OCI-LY7 (cell line): ENCODE data around the gene LRRC26. TPM values are rescaled to one million over a fixed set of nuclear protein-coding genes. Genes with fewer than 3 reads are reported as not detected.

Experiments used
- BruUV-seq: library from RNA; stranded (reverse); fragments of 400-500 nt; replicated peaks from 2 replicates; lab custom pipeline; 2021; lab: Mats Ljungman, UMichigan
- CTCF ChIA-PET: fragments of 300-600 bp; sonication (Branson Sonifier 250); formaldehyde crosslinking; loops from one replicate; lab custom pipeline; 2022; ENCODE audit warnings: antibody characterized with exemption; ENCODE audit not compliant: unreplicated experiment; lab: Charles Lee
- POLR2A ChIA-PET: fragments of 300-600 bp; sonication (Branson Sonifier 250); formaldehyde crosslinking; loops from one replicate; lab custom pipeline; 2022; ENCODE audit warnings: antibody characterized with exemption; lab: Charles Lee
- DNase-seq: peaks from one replicate; pipeline ENCODE4 v3.0.0-alpha.2; 2015; ENCODE audit warnings: low spot score
- H2AFZ ChIP-seq: fragments of 200-600 bp; sonication (generic), shearing (Covaris generic); 2 replicates; pipeline ENCODE4 v1.6.1; 2014; ENCODE audit warnings: mild to moderate bottlenecking, antibody characterized with exemption, low read length, moderate library complexity
- H3K27ac ChIP-seq: fragments of 200-600 bp; sonication (generic); 2 replicates; pipeline ENCODE4 v1.5.1; 2014; ENCODE audit warnings: mixed run types, low read depth, mild to moderate bottlenecking, moderate library complexity, low read length, inconsistent platforms; ENCODE audit not compliant: poor library complexity, severe bottlenecking
- H3K36me3 ChIP-seq: fragments of 200-600 bp; sonication (generic); 2 replicates; pipeline ENCODE4 v1.6.1; 2014; ENCODE audit warnings: mild to moderate bottlenecking, antibody characterized with exemption, low read length, moderate library complexity, mixed read lengths; ENCODE audit not compliant: insufficient read depth
- H3K4me1 ChIP-seq: fragments of 200-600 bp; sonication (generic); 2 replicates; pipeline ENCODE4 v1.5.1; 2014; ENCODE audit warnings: mild to moderate bottlenecking, low read length; ENCODE audit not compliant: insufficient read depth, poor library complexity, severe bottlenecking
- H3K4me2 ChIP-seq: fragments of 200-600 bp; sonication (generic); 2 replicates; pipeline ENCODE4 v1.6.1; 2014; ENCODE audit warnings: mild to moderate bottlenecking, low read length
- H3K4me3 ChIP-seq: fragments of 200-600 bp; sonication (generic); 2 replicates; pipeline ENCODE4 v1.5.1; 2014; ENCODE audit warnings: mild to moderate bottlenecking, low read depth, low read length; ENCODE audit not compliant: poor library complexity, severe bottlenecking
- H3K79me2 ChIP-seq: fragments of 200-600 bp; sonication (generic); 2 replicates; pipeline ENCODE4 v1.6.1; 2016; ENCODE audit warnings: low read depth, mild to moderate bottlenecking, low read length, moderate library complexity, mixed read lengths; ENCODE audit not compliant: insufficient read depth
- H3K9me2 ChIP-seq: fragments of 200-600 bp; sonication (generic); 2 replicates; pipeline ENCODE4 v1.6.1; 2016; ENCODE audit warnings: mild to moderate bottlenecking, low read length, mixed read lengths; ENCODE audit not compliant: insufficient read depth
- H3K9me3 ChIP-seq: fragments of 200-600 bp; sonication (generic); 2 replicates; pipeline ENCODE4 v1.6.1; 2014; ENCODE audit warnings: mild to moderate bottlenecking, mixed run types, low read length, mixed read lengths
- H4K20me1 ChIP-seq: fragments of 200-600 bp; sonication (generic); 2 replicates; pipeline ENCODE4 v1.6.1; 2014; ENCODE audit warnings: mild to moderate bottlenecking, antibody characterized with exemption, low read length, moderate library complexity, mixed read lengths; ENCODE audit not compliant: insufficient read depth
- EZH2phosphoT487 ChIP-seq: fragments of 200-600 bp; sonication (generic); IDR thresholded peaks from 2 replicates; pipeline ENCODE4 v1.6.1; 2018; ENCODE audit warnings: low read depth, borderline replicate concordance, mild to moderate bottlenecking, mixed run types, antibody characterized with exemption, low read length, moderate library complexity, mixed read lengths
- intact Hi-C: fragments of 100-400 bp; cut with micrococcal nuclease; formaldehyde crosslinking; loops from one replicate; pipeline ENCODE4 v1.10.0; 2022; ENCODE audit not compliant: unreplicated experiment
- total RNA-seq, 2 experiments: library from RNA; depleted of rRNA in 1 of 2; stranded (reverse); fragments of >200 nt in 1 of 2; shearing (Covaris generic) in 1 of 2; gene quantifications; 2 replicates each; pipeline ENCODE4 v1.2.3, GENCODE V29; 2014 to 2022
- TF ChIP-seq, protein P1 (sequence below): fragments of 200-600 bp; sonication (generic); conservative IDR thresholded peaks from 2 replicates; pipeline ENCODE4 v1.5.1; 2014; ENCODE audit warnings: mild to moderate bottlenecking, antibody characterized with exemption, low read length, moderate library complexity, mixed read lengths

The LRRC26 gene
- total RNA-seq, 2 experiments from 2014 or later = not detected

DNA sequence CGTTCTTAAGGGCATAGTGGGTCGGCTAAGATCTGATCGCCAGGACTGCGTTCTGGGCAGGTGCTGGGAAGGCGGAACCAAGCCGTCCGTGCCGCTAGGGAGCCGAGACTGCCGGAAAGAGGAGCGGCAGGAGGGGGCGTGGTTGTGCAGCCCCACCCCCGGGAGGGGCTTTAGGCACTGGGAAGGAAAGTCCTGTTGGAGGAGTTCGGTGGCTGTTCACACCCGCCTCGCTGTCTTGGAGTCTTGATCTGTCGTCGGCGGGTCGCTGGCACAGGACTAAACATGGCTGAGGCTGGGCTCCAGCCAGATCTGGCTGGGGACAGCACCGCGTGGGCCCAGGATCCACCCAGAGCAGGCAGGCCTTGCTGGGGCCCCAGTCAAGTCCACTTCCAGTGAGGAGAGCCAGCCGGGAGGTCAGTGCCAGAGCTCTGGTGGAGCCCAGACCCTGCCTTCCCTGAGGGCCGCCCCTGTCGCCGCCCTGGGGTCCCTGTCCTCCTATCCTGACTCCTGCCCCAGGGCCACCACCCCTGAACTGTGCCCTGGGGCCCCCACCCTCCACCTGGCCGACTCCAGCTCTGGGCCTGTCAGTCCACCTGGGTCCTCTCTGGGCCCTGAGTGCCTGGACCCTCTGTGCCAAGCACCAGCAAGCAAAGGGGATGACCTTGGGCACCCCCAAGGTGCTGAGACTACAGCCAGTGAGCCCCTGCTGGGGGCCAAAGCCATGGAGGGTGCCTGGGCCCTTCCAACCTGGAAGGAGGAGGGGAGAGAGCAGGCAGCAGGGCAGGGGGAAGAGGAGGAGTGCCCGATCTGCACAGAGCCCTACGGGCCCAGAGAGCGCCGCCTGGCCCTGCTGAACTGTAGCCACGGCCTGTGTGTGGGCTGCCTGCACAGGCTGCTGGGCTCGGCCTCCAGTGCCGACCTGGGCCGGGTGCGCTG, 47.7 kb upstream of the LRRC26 start:
- ChIA-PET POLR2A (no interaction called here), CTCF (no interaction called here)
- TF ChIP-seq, protein P1, sequence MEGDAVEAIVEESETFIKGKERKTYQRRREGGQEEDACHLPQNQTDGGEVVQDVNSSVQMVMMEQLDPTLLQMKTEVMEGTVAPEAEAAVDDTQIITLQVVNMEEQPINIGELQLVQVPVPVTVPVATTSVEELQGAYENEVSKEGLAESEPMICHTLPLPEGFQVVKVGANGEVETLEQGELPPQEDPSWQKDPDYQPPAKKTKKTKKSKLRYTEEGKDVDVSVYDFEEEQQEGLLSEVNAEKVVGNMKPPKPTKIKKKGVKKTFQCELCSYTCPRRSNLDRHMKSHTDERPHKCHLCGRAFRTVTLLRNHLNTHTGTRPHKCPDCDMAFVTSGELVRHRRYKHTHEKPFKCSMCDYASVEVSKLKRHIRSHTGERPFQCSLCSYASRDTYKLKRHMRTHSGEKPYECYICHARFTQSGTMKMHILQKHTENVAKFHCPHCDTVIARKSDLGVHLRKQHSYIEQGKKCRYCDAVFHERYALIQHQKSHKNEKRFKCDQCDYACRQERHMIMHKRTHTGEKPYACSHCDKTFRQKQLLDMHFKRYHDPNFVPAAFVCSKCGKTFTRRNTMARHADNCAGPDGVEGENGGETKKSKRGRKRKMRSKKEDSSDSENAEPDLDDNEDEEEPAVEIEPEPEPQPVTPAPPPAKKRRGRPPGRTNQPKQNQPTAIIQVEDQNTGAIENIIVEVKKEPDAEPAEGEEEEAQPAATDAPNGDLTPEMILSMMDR = no peak
- no peak for TF ChIP-seq EZH2phosphoT487
- Histone ChIP-seq H3K9me2 (no peaks in the 10 kb centered on the region), H3K79me2 (no peaks in the 10 kb centered on the region), H3K36me3 (peaks cover 49% of the 10 kb centered on the region; the same call in 1 of the 2 replicates), H3K27ac (no peak overlapping the region), H3K4me3 (no peak overlapping the region), H2AFZ (no peak overlapping the region), H3K4me1 (peaks cover 8% of the 10 kb centered on the region), H4K20me1 (no peaks in the 10 kb centered on the region), H3K9me3 (no peaks in the 10 kb centered on the region), H3K4me2 (no peak overlapping the region)
- BruUV-seq = no TSS peak
- intact Hi-C loops = no loop called here
- DNase-seq = no peak

DNA sequence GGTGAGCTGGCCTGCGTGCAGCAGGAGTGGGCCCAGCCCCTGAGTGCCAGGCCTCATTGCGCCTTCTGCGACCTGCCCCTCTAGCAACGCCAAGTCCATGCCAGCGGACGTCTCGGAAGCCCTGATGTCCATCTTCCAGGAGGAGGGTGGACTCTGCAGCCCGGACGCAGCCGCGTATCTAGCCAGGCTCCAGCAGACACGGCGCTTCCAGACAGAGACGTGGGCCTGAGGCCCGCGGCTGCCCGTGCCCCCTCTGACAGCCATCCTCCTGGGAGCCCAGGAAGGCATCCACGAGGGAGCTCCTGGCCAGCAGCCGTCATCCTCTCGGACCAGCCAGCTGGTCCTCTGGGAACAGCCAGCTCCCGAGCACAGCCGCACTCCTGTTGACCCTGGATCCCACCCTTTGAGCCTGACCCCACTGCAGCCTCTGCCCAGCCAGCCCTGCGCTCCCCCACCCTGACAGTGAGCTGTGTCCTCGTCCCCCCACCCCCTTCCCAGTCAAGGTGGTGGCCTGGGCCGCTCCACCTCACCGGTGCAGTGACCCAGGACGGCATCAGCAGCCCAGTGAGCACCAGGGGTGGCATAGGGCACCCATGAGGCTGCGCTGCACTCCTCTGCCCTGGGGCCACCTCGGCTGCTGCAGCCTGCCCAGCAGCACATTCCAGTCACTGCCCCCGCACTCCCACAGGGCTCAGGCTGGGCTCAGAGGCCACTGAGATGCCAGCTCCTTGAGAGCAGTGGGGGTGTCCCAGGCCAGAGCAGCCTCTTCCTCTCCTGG, 46.5 kb upstream of the LRRC26 start:
- Histone ChIP-seq H3K4me1 (no peaks in the 10 kb centered on the region), H2AFZ (no peak overlapping the region), H3K27ac (no peak overlapping the region), H3K4me2 (no peak overlapping the region), H3K4me3 (no peak overlapping the region), H3K9me2 (no peaks in the 10 kb centered on the region), H3K79me2 (no peaks in the 10 kb centered on the region), H3K36me3 (peaks cover 51% of the 10 kb centered on the region; the same call in 1 of the 2 replicates), H3K9me3 (no peaks in the 10 kb centered on the region), H4K20me1 (no peaks in the 10 kb centered on the region)
- intact Hi-C loops = no loop called here
- POLR2A ChIA-PET = interaction anchor here (0.9 kb wide), 1 partner anchor 12 kb away, joined by 4 read pairs; no protein-coding TSS in a partner anchor
- no peak for DNase-seq
- CTCF ChIA-PET = no interaction called here
- TF ChIP-seq EZH2phosphoT487 = no peak
- TF ChIP-seq, protein P1 = no peak
- BruUV-seq = no TSS peak
